Esophagus squamous epithelium (tissue), 5 donors: ENCODE results near the gene MAB21L4. TPM values are rescaled to one million over a fixed set of nuclear protein-coding genes. Genes with fewer than 3 reads are reported as not detected.

Experiments used
- DNase-seq: peaks from one replicate; lab custom pipeline; 2025; lab: John Stamatoyannopoulos, UW
- H3K27ac ChIP-seq, 4 donors: fragments of 200-600 bp; sonication (generic); one replicate each; pipeline ENCODE4 v1.5.1; 2016 to 2019; ENCODE audit warnings: mild to moderate bottlenecking in 1 of 4
- H3K27me3 ChIP-seq, 4 donors: fragments of 200-600 bp; sonication (generic); 1 replicate in 3 of 4; 2 replicates in 1 of 4; pipeline versions ENCODE4 v1.5.1 to v1.6.0; 2017 to 2021; ENCODE audit warnings: antibody characterized with exemption in 1 of 4
- H3K36me3 ChIP-seq, 3 donors: fragments of 200-600 bp; sonication (generic); one replicate each; pipeline ENCODE4 v1.5.1; 2016 to 2019
- H3K4me1 ChIP-seq, 3 donors: fragments of 200-600 bp; sonication (generic); one replicate each; pipeline ENCODE4 v1.5.1; 2017 to 2019
- H3K4me3 ChIP-seq, 4 donors: fragments of 200-600 bp; sonication (generic); 1 replicate in 3 of 4; 2 replicates in 1 of 4; pipeline ENCODE4 v1.5.1; 2016 to 2019; ENCODE audit warnings: mild to moderate bottlenecking in 2 of 4, moderate library complexity in 1 of 4
- H3K9me3 ChIP-seq, 3 donors: fragments of 200-600 bp; sonication (generic); one replicate each; pipeline ENCODE4 v1.5.1; 2016 to 2019
- CTCF ChIP-seq, 6 experiments: fragments of 450-650 bp in 4 of 6; fragments of 200-600 bp in 2 of 6; sonication (generic) in 2 of 6; IDR thresholded peaks; one replicate each; pipeline ENCODE4 v1.5.1; 2016 to 2019; ENCODE audit warnings: antibody characterized with exemption in 6 of 6, mild to moderate bottlenecking in 4 of 6, moderate library complexity in 4 of 6
- POLR2A ChIP-seq, 4 donors: fragments of 450-650 bp; IDR thresholded peaks; one replicate each; pipeline ENCODE4 v1.6.1; 2017; ENCODE audit warnings: antibody characterized with exemption in 4 of 4, mild to moderate bottlenecking in 4 of 4, moderate library complexity in 3 of 4
- WGBS, 2 donors: methylation state at CpG; one replicate each; pipeline ENCODE4 v1.1.5; 2018; 5-methylcytosine and 5-hydroxymethylcytosine counted together
- intact Hi-C: fragments of 100-400 bp; cut with DNase I; formaldehyde crosslinking; loops from one replicate; pipeline ENCODE4 v1.15.0; 2022
- total RNA-seq, 4 donors: library from RNA; depleted of rRNA; stranded (reverse); fragments of >200 nt; gene quantifications; one replicate each; pipeline ENCODE4 v1.1.0, GENCODE V29; 2016
- donor health status: DM: yes; HTN: yes; CAD: no.

Gene MAB21L4
- 100 to 1,000 TPM; 105 to 440 (median 163) TPM for total RNA-seq

- DNase-seq, result no peak
These were observed at the start of gene MAB21L4 for GRCh38 chr2:240895656-240896388. MAB21L4 (minus strand) TSS chr2:240896156; CDS start chr2:240895997, 159 bp downstream.

GRCh38 chr2:240936106-240936505 lies 40.1 kb upstream of the MAB21L4 start:
- Histone ChIP-seq H3K36me3 (no peaks in the 10 kb centered on the region), H3K27ac (no peak overlapping the region), H3K9me3 (peaks cover 0 to 26% (median 0%) of the 10 kb centered on the region in 3 donors), H3K4me3 (no peak overlapping the region), H3K27me3 (peaks cover 0 to 14% (median 0%) of the 10 kb centered on the region in 4 donors), H3K4me1 (no peaks in the 10 kb centered on the region)
- intact Hi-C loops, result no loop called here
- WGBS, 2 donors, result 85 to 86% methylated on average over 6 to 9 of the region's 9 CpGs
- DNase-seq, result no peak
- no peak for TF ChIP-seq CTCF (IDR thresholded peaks at IDR 0.05)
- TF ChIP-seq POLR2A (IDR thresholded peaks at IDR 0.05), result no peak

More at GRCh38 chr2:240895656-240896388, at the start of gene MAB21L4:
- peaks cover 0 to 3% (median 0%) of the 10 kb centered on the region in 4 donors for H3K27me3 ChIP-seq
- peaks cover 29 to 90% (median 41%) of the 10 kb centered on the region in 3 donors for H3K4me1 ChIP-seq
- WGBS, 2 donors, result 32% methylated on average over 4 of the region's 24 CpGs; no CpG with 5 or more reads in 1 of the 2 donors
- intact Hi-C loops, result no loop called here
- H3K9me3 ChIP-seq, result no peaks in the 10 kb centered on the region
- TF ChIP-seq CTCF (IDR thresholded peaks at IDR 0.05) (no peak), POLR2A (IDR thresholded peaks at IDR 0.05) (peak in 1 of 4 donors; percentile 29)
- H3K36me3 ChIP-seq, result peaks cover 0 to 7% (median 0%) of the 10 kb centered on the region in 3 donors
- peak within 1 kb of the TSS; percentile 83 to 92 (median 92) for H3K27ac ChIP-seq
- H3K4me3 ChIP-seq, result peak within 1 kb of the TSS; percentile 39 to 57 (median 48)

- Histone ChIP-seq H3K4me1 (no peaks in the 10 kb centered on the region), H3K9me3 (peaks cover 0 to 26% (median 0%) of the 10 kb centered on the region in 3 donors), H3K27me3 (peaks cover 0 to 18% (median 0%) of the 10 kb centered on the region in 4 donors), H3K36me3 (no peaks in the 10 kb centered on the region), H3K27ac (no peak overlapping the region), H3K4me3 (no peak overlapping the region)
- no peak for DNase-seq
- intact Hi-C loops, result no loop called here
- 74 to 83% methylated on average over 4 to 12 of the region's 25 CpGs for WGBS, 2 donors
- no peak for TF ChIP-seq POLR2A (IDR thresholded peaks at IDR 0.05)
- no peak for TF ChIP-seq CTCF (IDR thresholded peaks at IDR 0.05)
These were observed 39.3 kb upstream of the MAB21L4 start for GRCh38 chr2:240935103-240935876.

GRCh38 chr2:240934701-240935102 lies 38.7 kb upstream of the MAB21L4 start:
- no peak for DNase-seq
- Histone ChIP-seq H3K36me3 (no peaks in the 10 kb centered on the region), H3K27me3 (peaks cover 0 to 23% (median 0%) of the 10 kb centered on the region in 4 donors), H3K4me1 (no peaks in the 10 kb centered on the region), H3K27ac (no peak overlapping the region), H3K9me3 (peaks cover 0 to 26% (median 0%) of the 10 kb centered on the region in 3 donors), H3K4me3 (no peak overlapping the region)
- 90 to 95% methylated on average over 3 to 4 of the region's 12 CpGs for WGBS, 2 donors
- intact Hi-C loops, result no loop called here
- no peak for TF ChIP-seq POLR2A (IDR thresholded peaks at IDR 0.05)
- no peak for TF ChIP-seq CTCF (IDR thresholded peaks at IDR 0.05)
